ENCODE results near the gene SLC2A2. TPM values are rescaled to one million over a fixed set of nuclear protein-coding genes. Genes with fewer than 3 reads are reported as not detected.

SLC2A2 gene
- total and polyA plus RNA-seq, 4 experiments from 2014 or later, result not detected

DNA sequence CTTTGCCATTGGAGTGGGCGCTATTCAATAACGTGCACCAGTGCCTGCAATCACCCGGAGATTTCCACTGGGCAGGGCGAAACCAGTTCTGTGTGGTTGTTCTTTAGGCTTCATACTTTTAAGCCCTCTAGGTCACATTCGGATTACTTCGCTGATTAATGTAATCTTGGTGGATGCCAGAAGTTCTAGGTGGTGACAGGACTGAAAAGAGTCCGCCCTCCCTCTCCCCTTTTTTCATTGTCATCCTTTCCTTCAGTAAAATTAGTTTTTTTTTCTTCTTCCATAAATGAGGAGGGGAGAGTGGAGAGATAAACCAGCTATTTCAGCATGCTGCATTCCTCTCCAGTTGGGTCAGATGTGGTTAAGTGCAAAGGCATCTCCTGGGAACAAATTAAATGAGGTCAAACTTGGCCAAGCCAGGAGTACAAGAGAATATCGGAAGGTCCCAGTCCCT lies 2.3 kb upstream of the SLC2A2 start:
- Mint-ChIP-seq H3K4me3 (no peak overlapping the region), H3K27ac (no peak overlapping the region), H3K36me3 (no peaks in the 10 kb centered on the region), H3K4me1 (peaks cover 0 to 6% (median 0%) of the 10 kb centered on the region in 4 donors), H3K9me3 (no peaks in the 10 kb centered on the region), H3K27me3 (peaks cover 6 to 11% of the 10 kb centered on the region in 2 donors)
- H3K27ac ChIP-seq (ENCODE audit: low read depth, low read length), result no peak overlapping the region
- H3K9me3 ChIP-seq (ENCODE audit: control insufficient read depth in 1 of 2, low read length in 2 of 2), result no peaks in the 10 kb centered on the region
- ChIA-PET CTCF (ENCODE audit: partially characterized antibody) (no interaction called here), POLR2A (ENCODE audit: partially characterized antibody) (no interaction called here)
- peak overlapping the region in 1 of 2 donors; percentile 12 for H3K4me3 ChIP-seq (ENCODE audit: low read length in 2 of 2)
- H3K4me1 ChIP-seq (ENCODE audit: insufficient read depth, low read length), result peaks cover 5% of the 10 kb centered on the region
- DNase-seq, result no peak
- no peaks in the 10 kb centered on the region for H3K36me3 ChIP-seq (ENCODE audit: insufficient read depth, low read length)
- intact Hi-C loops (cut with micrococcal nuclease), result no loop called here
- peaks cover 4% of the 10 kb centered on the region for H3K27me3 ChIP-seq (ENCODE audit: insufficient read depth, low read length)

DNA sequence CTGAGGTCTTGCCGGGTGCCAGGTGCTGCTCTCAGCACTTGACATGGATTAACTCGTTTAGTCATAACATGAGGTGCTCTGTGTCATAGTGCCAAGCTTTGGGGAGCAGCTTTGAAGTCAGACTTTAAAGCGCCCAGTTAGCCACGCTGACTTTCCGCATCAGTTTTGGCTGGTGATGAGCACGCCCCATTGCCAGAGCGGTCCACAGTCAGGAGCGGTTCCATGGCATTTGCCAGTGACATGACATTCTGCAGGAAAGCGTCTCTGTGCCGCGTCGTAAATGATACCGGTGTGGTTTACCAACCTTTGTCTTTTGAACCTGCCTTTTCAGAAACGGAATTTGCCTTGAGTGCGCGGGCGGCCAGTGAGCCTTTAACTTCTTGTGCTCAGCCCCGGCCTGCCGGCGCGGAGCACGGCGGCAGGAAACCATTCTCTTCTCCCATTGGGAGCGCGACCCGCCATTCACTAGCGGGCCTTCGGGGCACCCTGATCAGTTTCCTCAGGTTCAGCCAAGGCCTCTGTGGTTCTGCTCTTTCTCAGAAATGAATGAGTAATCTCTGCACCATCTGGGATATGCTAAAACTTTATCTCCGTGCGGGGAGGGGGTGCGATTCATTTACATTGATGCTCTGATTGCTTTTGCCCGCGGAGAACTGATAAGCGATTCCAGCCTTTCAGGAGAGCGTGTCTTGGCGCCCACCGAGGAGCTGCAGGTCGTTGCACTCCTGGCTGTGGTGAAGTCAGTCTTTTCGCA lies 1.7 kb upstream of the SLC2A2 start:
- Mint-ChIP-seq H3K4me3 (peak overlapping the region in 1 of 8 donors; percentile 46), H3K27me3 (peaks cover 5 to 11% of the 10 kb centered on the region in 2 donors), H3K27ac (no peak overlapping the region), H3K36me3 (no peaks in the 10 kb centered on the region), H3K9me3 (no peaks in the 10 kb centered on the region), H3K4me1 (peaks cover 0 to 6% (median 0%) of the 10 kb centered on the region in 4 donors)
- Histone ChIP-seq H3K27ac (ENCODE audit: low read depth, low read length) (no peak overlapping the region), H3K27me3 (ENCODE audit: insufficient read depth, low read length) (peaks cover 4% of the 10 kb centered on the region), H3K4me1 (ENCODE audit: insufficient read depth, low read length) (peaks cover 5% of the 10 kb centered on the region), H3K9me3 (ENCODE audit: control insufficient read depth in 1 of 2, low read length in 2 of 2) (no peaks in the 10 kb centered on the region), H3K4me3 (ENCODE audit: low read length in 2 of 2) (peak overlapping the region in 1 of 2 donors; percentile 12), H3K36me3 (ENCODE audit: insufficient read depth, low read length) (no peaks in the 10 kb centered on the region)
- DNase-seq, result peak; percentile 4 to 39 (median 24)
- ChIA-PET POLR2A (ENCODE audit: partially characterized antibody) (no interaction called here), CTCF (ENCODE audit: partially characterized antibody) (no interaction called here)
- intact Hi-C loops (cut with micrococcal nuclease), result no loop called here

DNA sequence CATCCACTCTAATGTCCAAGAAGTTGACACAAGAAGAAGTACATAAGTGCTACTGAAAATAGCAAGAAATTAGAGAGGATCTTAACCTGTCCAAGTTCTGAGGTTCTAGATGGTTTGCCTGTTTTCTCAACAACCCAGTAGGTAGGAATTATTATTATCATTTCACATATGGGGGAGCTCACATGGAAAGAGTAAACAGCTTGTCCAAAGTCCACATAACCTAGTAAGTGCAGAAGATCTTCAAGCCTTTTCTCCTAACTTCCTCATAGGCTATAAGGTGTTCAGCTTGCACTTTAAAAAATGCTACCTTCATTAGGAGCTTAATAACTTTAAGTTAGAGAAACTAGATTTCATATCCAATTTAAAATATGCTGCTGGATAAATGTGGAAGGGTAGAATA lies 3.0 kb downstream of the SLC2A2 start:
- peaks cover 4% of the 10 kb centered on the region for H3K27me3 ChIP-seq (ENCODE audit: insufficient read depth, low read length)
- Mint-ChIP-seq H3K36me3 (no peaks in the 10 kb centered on the region), H3K4me1 (peaks cover 0 to 6% (median 0%) of the 10 kb centered on the region in 4 donors), H3K27ac (no peak overlapping the region), H3K9me3 (no peaks in the 10 kb centered on the region), H3K4me3 (no peak overlapping the region), H3K27me3 (peaks cover 5 to 20% of the 10 kb centered on the region in 2 donors)
- DNase-seq, result no peak
- no peak overlapping the region for H3K27ac ChIP-seq (ENCODE audit: low read depth, low read length)
- no peak overlapping the region for H3K4me3 ChIP-seq (ENCODE audit: low read length in 2 of 2)
- ChIA-PET POLR2A (ENCODE audit: partially characterized antibody) (no interaction called here), CTCF (ENCODE audit: partially characterized antibody) (no interaction called here)
- no peaks in the 10 kb centered on the region for H3K36me3 ChIP-seq (ENCODE audit: insufficient read depth, low read length)
- H3K9me3 ChIP-seq (ENCODE audit: control insufficient read depth in 1 of 2, low read length in 2 of 2), result no peaks in the 10 kb centered on the region
- H3K4me1 ChIP-seq (ENCODE audit: insufficient read depth, low read length), result peaks cover 2% of the 10 kb centered on the region
- intact Hi-C loops (cut with micrococcal nuclease), result no loop called here

- H3K27me3 ChIP-seq (ENCODE audit: insufficient read depth, low read length), result no peaks in the 10 kb centered on the region
- no peak overlapping the region for H3K27ac ChIP-seq (ENCODE audit: low read depth, low read length)
- no peak overlapping the region for H3K4me3 Mint-ChIP-seq
- no peaks in the 10 kb centered on the region for H3K4me1 Mint-ChIP-seq
- H3K4me1 ChIP-seq (ENCODE audit: insufficient read depth, low read length), result no peaks in the 10 kb centered on the region
- H3K4me3 ChIP-seq (ENCODE audit: low read length in 2 of 2), result no peak overlapping the region
- H3K9me3 Mint-ChIP-seq, result no peaks in the 10 kb centered on the region
- peaks cover 7 to 14% of the 10 kb centered on the region in 2 donors for H3K27me3 Mint-ChIP-seq
- H3K27ac Mint-ChIP-seq, result no peak overlapping the region
- ChIA-PET POLR2A (ENCODE audit: partially characterized antibody) (no interaction called here), CTCF (ENCODE audit: partially characterized antibody) (interaction anchor here (1.6 kb wide), 1 partner anchor 25 kb away, joined by 4 read pairs; no protein-coding TSS in a partner anchor)
- no peaks in the 10 kb centered on the region for H3K36me3 Mint-ChIP-seq
- no peak for DNase-seq
- intact Hi-C loops (cut with micrococcal nuclease), result no loop called here
- no peaks in the 10 kb centered on the region for H3K36me3 ChIP-seq (ENCODE audit: insufficient read depth, low read length)
- no peaks in the 10 kb centered on the region for H3K9me3 ChIP-seq (ENCODE audit: control insufficient read depth in 1 of 2, low read length in 2 of 2)
Measured at GRCh38 chr3:171021377-171021776, 5.1 kb downstream of the SLC2A2 start.

DNA sequence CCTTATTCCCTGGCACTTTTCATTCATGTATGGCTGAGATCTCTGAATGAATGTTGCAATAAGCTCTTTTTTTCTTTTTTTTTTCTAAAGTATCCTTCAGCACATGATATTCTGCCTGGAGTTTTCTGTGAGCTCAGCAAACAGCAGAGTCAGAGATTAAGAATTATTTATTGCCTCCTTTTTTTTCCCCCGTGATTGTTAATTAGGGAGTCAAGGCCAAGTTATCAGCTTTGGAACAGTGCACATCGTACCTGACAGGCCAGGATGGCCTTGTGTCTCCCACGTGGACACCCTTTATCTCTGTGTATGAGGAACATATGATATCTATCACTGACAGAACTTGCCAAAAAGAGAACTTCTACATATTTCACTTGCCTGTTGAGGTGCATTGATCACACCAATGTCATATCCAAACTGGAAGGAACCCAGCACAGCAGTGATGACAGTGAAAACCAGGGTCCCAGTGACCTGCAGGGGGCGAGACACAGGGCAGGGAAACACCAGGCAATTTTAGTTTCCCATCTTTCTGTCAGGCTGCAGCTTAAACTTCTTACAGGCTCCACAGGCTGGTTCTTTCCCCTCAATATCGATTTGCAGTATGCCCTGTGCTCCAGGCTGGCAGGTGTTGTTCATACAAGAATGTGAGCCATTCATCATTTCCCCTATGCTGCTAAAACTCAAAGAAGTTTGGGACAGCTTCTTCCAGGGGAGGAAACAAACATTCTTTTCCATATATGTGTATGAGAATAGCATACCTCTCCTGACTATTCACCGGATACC lies 8.2 kb downstream of the SLC2A2 start:
- H3K4me3 ChIP-seq (ENCODE audit: low read length in 2 of 2), result no peak overlapping the region
- no peaks in the 10 kb centered on the region for H3K27me3 ChIP-seq (ENCODE audit: insufficient read depth, low read length)
- no peaks in the 10 kb centered on the region for H3K36me3 Mint-ChIP-seq
- no peaks in the 10 kb centered on the region for H3K4me1 ChIP-seq (ENCODE audit: insufficient read depth, low read length)
- no peaks in the 10 kb centered on the region for H3K36me3 ChIP-seq (ENCODE audit: insufficient read depth, low read length)
- H3K27ac Mint-ChIP-seq, result no peak overlapping the region
- no peaks in the 10 kb centered on the region for H3K4me1 Mint-ChIP-seq
- no peaks in the 10 kb centered on the region for H3K9me3 ChIP-seq (ENCODE audit: control insufficient read depth in 1 of 2, low read length in 2 of 2)
- H3K27me3 Mint-ChIP-seq, result peaks cover 6 to 9% of the 10 kb centered on the region in 2 donors
- no peak for DNase-seq
- intact Hi-C loops (cut with micrococcal nuclease), result no loop called here
- no peak overlapping the region for H3K27ac ChIP-seq (ENCODE audit: low read depth, low read length)
- CTCF ChIA-PET (ENCODE audit: partially characterized antibody), result no interaction called here
- H3K4me3 Mint-ChIP-seq, result no peak overlapping the region
- POLR2A ChIA-PET (ENCODE audit: partially characterized antibody), result no interaction called here
- no peaks in the 10 kb centered on the region for H3K9me3 Mint-ChIP-seq

GRCh38 chr3:171013822-171014748 lies 12.4 kb downstream of the SLC2A2 start:
- no peak overlapping the region for H3K4me3 ChIP-seq (ENCODE audit: low read length in 2 of 2)
- H3K27ac ChIP-seq (ENCODE audit: low read depth, low read length), result no peak overlapping the region
- no peak overlapping the region for H3K4me3 Mint-ChIP-seq
- H3K4me1 ChIP-seq (ENCODE audit: insufficient read depth, low read length), result no peaks in the 10 kb centered on the region
- no peaks in the 10 kb centered on the region for H3K36me3 ChIP-seq (ENCODE audit: insufficient read depth, low read length)
- H3K9me3 ChIP-seq (ENCODE audit: control insufficient read depth in 1 of 2, low read length in 2 of 2), result no peaks in the 10 kb centered on the region
- no peak for DNase-seq
- ChIA-PET POLR2A (ENCODE audit: partially characterized antibody) (no interaction called here), CTCF (ENCODE audit: partially characterized antibody) (no interaction called here)
- H3K36me3 Mint-ChIP-seq, result no peaks in the 10 kb centered on the region
- H3K27me3 ChIP-seq (ENCODE audit: insufficient read depth, low read length), result no peaks in the 10 kb centered on the region
- no peaks in the 10 kb centered on the region for H3K9me3 Mint-ChIP-seq
- no peak overlapping the region for H3K27ac Mint-ChIP-seq
- H3K27me3 Mint-ChIP-seq, result peaks cover 3 to 11% of the 10 kb centered on the region in 2 donors
- intact Hi-C loops (cut with micrococcal nuclease), result no loop called here
- H3K4me1 Mint-ChIP-seq, result no peaks in the 10 kb centered on the region

DNA sequence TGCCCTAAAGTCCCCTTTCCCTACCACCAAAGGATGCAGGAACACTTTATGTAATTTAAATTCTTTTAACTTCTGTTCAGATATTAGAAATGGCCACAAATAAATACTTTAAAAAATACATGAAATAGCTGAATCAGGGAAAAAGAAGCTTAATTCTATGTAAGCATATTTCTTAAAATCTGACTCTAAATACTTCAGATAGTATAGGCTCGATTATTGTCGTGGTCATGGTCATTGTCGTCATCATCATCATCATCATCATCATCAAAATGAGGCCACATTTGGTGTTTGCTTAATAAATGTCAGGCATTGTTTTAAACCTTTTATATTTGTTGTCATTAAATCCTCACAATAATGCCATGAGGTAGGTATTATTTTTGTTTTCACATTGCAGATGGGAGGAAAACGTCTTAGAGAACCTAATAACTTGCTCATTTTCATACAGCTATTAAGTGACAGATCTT lies 14.6 kb downstream of the SLC2A2 start:
- intact Hi-C loops (cut with micrococcal nuclease), result no loop called here
- H3K27me3 ChIP-seq (ENCODE audit: insufficient read depth, low read length), result no peaks in the 10 kb centered on the region
- H3K9me3 Mint-ChIP-seq, result no peaks in the 10 kb centered on the region
- no peaks in the 10 kb centered on the region for H3K4me1 Mint-ChIP-seq
- no peaks in the 10 kb centered on the region for H3K36me3 ChIP-seq (ENCODE audit: insufficient read depth, low read length)
- no peak overlapping the region for H3K27ac ChIP-seq (ENCODE audit: low read depth, low read length)
- no peak overlapping the region for H3K27ac Mint-ChIP-seq
- H3K27me3 Mint-ChIP-seq, result peaks cover 3 to 5% of the 10 kb centered on the region in 2 donors
- ChIA-PET CTCF (ENCODE audit: partially characterized antibody) (no interaction called here), POLR2A (ENCODE audit: partially characterized antibody) (no interaction called here)
- H3K4me1 ChIP-seq (ENCODE audit: insufficient read depth, low read length), result no peaks in the 10 kb centered on the region
- no peaks in the 10 kb centered on the region for H3K36me3 Mint-ChIP-seq
- no peaks in the 10 kb centered on the region for H3K9me3 ChIP-seq (ENCODE audit: control insufficient read depth in 1 of 2, low read length in 2 of 2)
- DNase-seq, result no peak
- H3K4me3 ChIP-seq (ENCODE audit: low read length in 2 of 2), result no peak overlapping the region
- no peak overlapping the region for H3K4me3 Mint-ChIP-seq

Measured in CD4-positive, alpha-beta memory T cell (primary cell).